Measurements from ENCODE around the gene BAIAP2L1.
A peak's percentile ranks its signal among the peaks of the same experiment; 100 is the strongest.

Gene BAIAP2L1

GRCh38 chr7:98294798-98295382, 106.0 kb downstream of the BAIAP2L1 start:
- Histone ChIP-seq H3K27me3 (ENCODE audit: insufficient read depth, low read depth, severe bottlenecking) (no peaks in the 10 kb centered on the region), H3K27ac (no peak overlapping the region), H3K9me3 (ENCODE audit: severe bottlenecking) (no peaks in the 10 kb centered on the region), H3K4me3 (ENCODE audit: low read depth, low read length) (no peak overlapping the region), H3K36me3 (peaks cover 43% of the 10 kb centered on the region)
- TF ChIP-seq, protein P1, sequence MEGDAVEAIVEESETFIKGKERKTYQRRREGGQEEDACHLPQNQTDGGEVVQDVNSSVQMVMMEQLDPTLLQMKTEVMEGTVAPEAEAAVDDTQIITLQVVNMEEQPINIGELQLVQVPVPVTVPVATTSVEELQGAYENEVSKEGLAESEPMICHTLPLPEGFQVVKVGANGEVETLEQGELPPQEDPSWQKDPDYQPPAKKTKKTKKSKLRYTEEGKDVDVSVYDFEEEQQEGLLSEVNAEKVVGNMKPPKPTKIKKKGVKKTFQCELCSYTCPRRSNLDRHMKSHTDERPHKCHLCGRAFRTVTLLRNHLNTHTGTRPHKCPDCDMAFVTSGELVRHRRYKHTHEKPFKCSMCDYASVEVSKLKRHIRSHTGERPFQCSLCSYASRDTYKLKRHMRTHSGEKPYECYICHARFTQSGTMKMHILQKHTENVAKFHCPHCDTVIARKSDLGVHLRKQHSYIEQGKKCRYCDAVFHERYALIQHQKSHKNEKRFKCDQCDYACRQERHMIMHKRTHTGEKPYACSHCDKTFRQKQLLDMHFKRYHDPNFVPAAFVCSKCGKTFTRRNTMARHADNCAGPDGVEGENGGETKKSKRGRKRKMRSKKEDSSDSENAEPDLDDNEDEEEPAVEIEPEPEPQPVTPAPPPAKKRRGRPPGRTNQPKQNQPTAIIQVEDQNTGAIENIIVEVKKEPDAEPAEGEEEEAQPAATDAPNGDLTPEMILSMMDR (IDR thresholded peaks at IDR 0.05; ENCODE audit: low read depth, low read length): peak; percentile 88
- DNase-seq: peak; percentile 76

DNA sequence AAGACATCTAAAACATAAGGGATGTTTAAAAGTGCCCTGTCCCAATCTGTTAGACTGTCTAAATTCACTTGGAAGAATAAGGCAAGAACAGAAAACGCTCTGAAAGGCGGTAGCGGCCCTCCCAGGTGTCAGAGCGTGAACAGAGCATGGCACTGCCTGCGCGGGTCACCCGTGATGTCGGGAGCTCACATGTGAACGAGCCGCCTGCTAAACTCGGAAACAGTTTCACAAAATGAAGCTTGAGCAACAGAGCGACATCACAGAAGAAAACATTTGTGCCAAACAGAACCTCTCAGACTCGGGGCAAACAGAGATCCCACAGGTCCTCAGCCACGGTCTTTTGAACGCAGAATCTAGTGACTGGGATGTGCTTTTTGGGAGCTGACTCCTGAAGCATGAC, 106.6 kb downstream of the BAIAP2L1 start:
- Histone ChIP-seq H3K36me3 (peaks cover 46% of the 10 kb centered on the region), H3K4me3 (ENCODE audit: low read depth, low read length) (no peak overlapping the region), H3K27ac (no peak overlapping the region), H3K27me3 (ENCODE audit: insufficient read depth, low read depth, severe bottlenecking) (no peaks in the 10 kb centered on the region), H3K9me3 (ENCODE audit: severe bottlenecking) (no peaks in the 10 kb centered on the region)
- no peak for DNase-seq
- TF ChIP-seq, protein P1 (IDR thresholded peaks at IDR 0.05; ENCODE audit: low read depth, low read length): no peak

GRCh38 chr7:98293746-98294145, 107.1 kb downstream of the BAIAP2L1 start:
- no peaks in the 10 kb centered on the region for H3K9me3 ChIP-seq (ENCODE audit: severe bottlenecking)
- no peak overlapping the region for H3K27ac ChIP-seq
- TF ChIP-seq, protein P1 (IDR thresholded peaks at IDR 0.05; ENCODE audit: low read depth, low read length): no peak
- no peak overlapping the region for H3K4me3 ChIP-seq (ENCODE audit: low read depth, low read length)
- no peak for DNase-seq
- H3K36me3 ChIP-seq: peaks cover 46% of the 10 kb centered on the region
- H3K27me3 ChIP-seq (ENCODE audit: insufficient read depth, low read depth, severe bottlenecking): no peaks in the 10 kb centered on the region

DNA sequence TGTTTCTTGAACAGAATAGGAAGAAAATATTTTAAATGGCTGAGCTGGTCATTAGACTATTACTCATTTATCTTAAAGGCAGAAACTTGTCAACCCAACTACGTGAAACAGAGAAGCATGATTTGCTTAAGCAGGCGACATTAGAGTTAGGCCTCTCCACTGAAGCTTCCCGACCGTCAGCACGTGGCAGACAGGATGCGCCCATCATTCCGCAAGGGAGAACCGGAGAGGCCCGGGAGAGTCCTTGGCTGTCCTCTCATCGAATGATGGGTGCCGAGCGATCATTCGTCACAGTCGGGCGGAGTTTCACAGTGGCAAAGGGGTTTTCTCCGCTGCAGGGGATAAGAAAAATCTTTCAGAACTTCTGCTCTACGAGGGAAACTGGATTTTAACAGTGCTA, 107.6 kb downstream of the BAIAP2L1 start:
- DNase-seq: no peak
- Histone ChIP-seq H3K9me3 (ENCODE audit: severe bottlenecking) (no peaks in the 10 kb centered on the region), H3K4me3 (ENCODE audit: low read depth, low read length) (no peak overlapping the region), H3K27me3 (ENCODE audit: insufficient read depth, low read depth, severe bottlenecking) (no peaks in the 10 kb centered on the region), H3K27ac (no peak overlapping the region), H3K36me3 (peaks cover 46% of the 10 kb centered on the region)
- TF ChIP-seq, protein P1 (IDR thresholded peaks at IDR 0.05; ENCODE audit: low read depth, low read length): no peak

DNA sequence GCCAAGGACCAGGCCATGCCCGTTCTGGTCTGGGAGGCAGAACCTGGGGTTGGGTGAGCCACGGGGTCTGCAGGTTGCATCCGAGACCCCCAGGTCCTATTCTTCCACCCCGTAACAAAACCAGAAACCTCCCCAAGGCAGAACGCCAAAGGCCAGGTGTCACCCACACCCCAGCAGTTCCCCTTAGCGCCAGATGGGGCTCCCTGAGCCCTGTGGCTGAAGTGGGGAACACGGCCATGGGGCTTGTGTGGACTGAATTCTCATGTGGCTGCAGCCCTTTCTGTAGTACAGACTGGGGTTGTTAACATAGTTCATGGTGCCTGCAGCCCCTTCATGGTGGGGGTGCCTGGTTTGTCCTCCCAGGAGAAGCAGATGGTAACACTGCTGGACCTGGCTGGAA, 109.2 kb downstream of the BAIAP2L1 start:
- Histone ChIP-seq H3K27ac (no peak overlapping the region), H3K4me3 (ENCODE audit: low read depth, low read length) (no peak overlapping the region), H3K36me3 (peaks cover 45% of the 10 kb centered on the region), H3K27me3 (ENCODE audit: insufficient read depth, low read depth, severe bottlenecking) (no peaks in the 10 kb centered on the region), H3K9me3 (ENCODE audit: severe bottlenecking) (no peaks in the 10 kb centered on the region)
- TF ChIP-seq, protein P1 (IDR thresholded peaks at IDR 0.05; ENCODE audit: low read depth, low read length): peak; percentile 23; the same call in 1 of the 2 replicates
- no peak for DNase-seq

DNA sequence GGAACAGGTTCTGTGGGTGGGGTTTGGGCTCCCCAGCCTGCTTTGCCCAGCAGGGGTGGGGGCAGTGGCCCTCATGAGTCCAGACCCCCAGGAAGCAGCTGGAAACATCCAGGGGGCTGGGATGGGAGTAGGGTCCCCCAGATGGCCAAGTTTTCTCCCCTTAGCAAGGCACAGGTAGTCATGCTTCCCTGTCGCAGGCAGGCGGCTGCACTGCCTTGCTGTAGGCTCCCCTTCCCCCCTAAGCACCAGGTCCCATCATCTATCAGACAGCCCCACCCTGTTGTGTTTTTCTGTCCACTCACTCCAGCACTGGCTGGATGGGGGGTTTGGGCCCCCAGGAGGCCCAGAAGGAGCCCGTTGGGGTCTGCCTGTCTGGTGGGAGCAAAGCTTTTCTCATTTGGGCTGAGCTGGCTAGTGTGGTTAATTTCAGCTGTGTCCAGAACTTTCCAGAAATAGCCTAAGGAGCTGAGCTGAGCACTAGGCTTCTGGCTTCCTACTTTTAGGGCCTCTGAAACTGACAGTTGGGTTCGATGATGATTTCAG, 111.5 kb downstream of the BAIAP2L1 start:
- Histone ChIP-seq H3K36me3 (peaks cover 54% of the 10 kb centered on the region), H3K27ac (no peak overlapping the region)
- no peak for DNase-seq

More for the DNA sequence above, 111.5 kb downstream of the BAIAP2L1 start:
- Histone ChIP-seq H3K4me3 (ENCODE audit: low read depth, low read length) (no peak overlapping the region), H3K27me3 (ENCODE audit: insufficient read depth, low read depth, severe bottlenecking) (no peaks in the 10 kb centered on the region), H3K9me3 (ENCODE audit: severe bottlenecking) (no peaks in the 10 kb centered on the region)
- TF ChIP-seq, protein P1 (IDR thresholded peaks at IDR 0.05; ENCODE audit: low read depth, low read length): no peak

Measured in WERI-Rb-1 (cell line).